ENCODE data around the gene ARAP2.

GRCh38 chr4:36197501-36197900, 46.8 kb downstream of the ARAP2 start:
- TF ChIP-seq CTCF (IDR thresholded peaks at IDR 0.05) (no peak), POLR2A (IDR thresholded peaks at IDR 0.05; ENCODE audit: low read depth) (no peak), EP300 (IDR thresholded peaks at IDR 0.05) (no peak)
